GM21576 (cell line): Measurements from ENCODE around the gene SPRED2.

Experiments used
- ATAC-seq: cut with Tn5 transposase; IDR thresholded peaks from one replicate; pipeline ENCODE4 v1.9.1; 2021; ENCODE audit warnings: mild to moderate bottlenecking, moderate library complexity; ENCODE audit not compliant: unreplicated experiment

The SPRED2 gene, protein sequence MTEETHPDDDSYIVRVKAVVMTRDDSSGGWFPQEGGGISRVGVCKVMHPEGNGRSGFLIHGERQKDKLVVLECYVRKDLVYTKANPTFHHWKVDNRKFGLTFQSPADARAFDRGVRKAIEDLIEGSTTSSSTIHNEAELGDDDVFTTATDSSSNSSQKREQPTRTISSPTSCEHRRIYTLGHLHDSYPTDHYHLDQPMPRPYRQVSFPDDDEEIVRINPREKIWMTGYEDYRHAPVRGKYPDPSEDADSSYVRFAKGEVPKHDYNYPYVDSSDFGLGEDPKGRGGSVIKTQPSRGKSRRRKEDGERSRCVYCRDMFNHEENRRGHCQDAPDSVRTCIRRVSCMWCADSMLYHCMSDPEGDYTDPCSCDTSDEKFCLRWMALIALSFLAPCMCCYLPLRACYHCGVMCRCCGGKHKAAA

DNA sequence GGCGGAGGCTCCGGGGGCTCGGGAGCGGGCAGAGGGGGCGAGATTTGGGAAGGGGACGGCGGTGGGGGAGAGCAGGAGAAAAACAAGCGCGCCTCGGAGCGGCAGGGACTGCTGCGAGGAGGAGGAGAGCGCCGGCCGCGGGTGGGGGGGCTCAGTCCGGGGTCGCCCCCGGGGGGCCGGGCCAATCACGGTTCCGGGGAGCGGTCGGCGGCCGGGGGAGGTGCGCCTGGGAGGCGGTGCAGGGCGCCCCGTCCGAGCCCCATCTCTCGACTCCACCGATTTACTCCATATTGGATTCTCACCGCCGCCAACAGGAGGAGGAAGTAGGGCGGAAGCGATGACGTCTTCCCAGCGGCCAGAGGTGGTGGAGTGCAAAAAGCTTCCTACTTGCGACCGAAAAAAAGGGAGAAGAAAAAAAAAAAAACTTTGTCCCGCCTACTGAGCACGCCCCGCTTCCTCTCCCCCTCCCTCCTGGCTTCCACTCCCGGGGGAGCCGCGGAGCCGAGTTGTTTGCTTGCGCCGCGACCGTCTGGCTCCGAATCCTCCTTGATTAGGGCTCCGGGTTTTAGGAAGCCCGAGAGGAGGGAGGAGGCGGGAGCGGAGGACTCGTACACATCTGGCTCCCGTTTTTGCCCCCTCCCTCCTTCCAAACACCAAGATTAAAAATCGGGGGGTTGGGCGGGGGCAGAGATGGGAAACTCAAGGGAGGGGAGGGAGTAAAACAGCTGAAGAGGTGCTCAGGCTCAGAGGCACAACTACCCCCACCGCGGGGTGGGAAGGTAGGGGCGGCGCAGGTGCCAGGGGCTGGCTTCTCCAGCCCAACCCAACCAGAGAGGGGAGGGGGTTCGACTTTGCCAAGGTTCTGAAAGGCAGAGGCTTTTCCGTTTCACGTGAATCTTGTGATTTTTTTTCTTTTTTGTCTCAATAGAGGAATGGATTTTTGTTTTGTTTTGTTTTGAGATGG is at the start of gene SPRED2:
Gene SPRED2 (minus strand): TSS at position 373 of the 964 bp plus-strand sequence. CDS start 612 bp downstream, outside the sequence.
- ATAC-seq, result peak; percentile 30

DNA sequence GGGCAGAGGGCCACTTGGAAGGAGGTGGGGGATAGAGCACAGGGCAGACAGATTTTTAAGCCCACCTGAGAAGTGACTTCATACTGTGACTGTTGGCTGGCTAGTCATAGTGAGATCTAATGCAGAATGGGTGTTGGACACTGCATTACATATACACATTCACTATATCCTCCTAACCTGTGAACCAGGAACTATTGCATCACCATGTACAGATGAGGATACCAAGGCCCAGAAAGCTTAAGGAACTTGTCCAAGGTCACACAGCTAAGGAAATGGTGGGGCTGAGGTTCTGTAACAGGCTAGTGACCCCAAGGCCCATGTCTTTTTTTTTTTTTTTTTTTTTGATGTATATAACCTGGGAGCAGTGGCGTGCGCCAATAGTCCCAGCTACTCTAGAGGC is 49.6 kb upstream of the SPRED2 start:
- ATAC-seq, result no peak

DNA sequence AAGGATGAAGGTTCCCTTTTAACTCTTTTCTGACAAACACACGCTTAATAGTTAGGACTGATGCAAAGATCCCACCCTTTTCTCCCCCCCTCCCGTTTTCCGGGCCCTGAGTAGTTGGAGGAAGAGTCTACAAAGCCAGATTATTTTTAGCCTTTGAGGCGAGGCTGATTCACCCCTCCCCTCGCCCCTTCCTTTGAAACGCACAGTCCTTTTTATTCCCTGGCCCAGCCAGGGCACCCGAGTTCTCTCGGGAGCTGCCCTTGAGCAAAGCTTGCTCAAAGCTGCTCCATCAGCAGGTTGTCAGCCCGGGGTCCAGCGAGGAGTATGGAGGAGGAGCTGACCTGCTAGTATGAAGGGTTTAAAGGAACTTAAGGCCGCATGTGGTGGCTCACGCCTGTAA is 47.1 kb upstream of the SPRED2 start:
- ATAC-seq, result no peak

DNA sequence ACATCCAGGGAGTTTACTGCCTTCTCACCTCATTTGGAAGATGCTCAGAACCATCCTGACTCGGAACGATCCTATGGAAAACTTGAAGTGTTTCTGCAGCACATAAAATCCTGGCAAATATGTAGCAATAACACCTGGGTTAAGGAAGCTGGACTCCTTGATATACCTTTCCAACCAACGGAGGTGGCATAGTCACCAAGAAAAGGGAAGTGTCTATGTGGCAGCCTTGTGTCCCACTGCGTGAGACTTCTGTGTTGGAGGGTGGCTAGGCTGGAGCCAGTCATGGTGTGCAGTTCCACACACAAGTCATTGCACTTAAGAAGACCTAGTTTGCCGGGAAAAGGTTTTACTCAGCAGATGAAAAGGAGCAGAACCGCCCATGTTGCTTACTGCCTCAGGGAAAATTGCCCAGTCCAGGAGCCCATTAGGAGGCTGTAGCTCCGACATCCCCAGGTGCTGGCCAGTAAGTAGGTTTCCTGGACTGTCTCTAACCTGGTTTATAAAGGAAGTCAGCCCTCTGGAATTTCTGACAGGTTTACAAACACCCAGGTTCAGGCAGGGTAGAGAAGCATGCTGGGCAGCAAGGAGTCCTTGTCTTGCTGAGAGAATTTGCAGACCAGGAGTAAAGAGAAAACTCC is 46.2 kb upstream of the SPRED2 start:
- ATAC-seq, result no peak

DNA sequence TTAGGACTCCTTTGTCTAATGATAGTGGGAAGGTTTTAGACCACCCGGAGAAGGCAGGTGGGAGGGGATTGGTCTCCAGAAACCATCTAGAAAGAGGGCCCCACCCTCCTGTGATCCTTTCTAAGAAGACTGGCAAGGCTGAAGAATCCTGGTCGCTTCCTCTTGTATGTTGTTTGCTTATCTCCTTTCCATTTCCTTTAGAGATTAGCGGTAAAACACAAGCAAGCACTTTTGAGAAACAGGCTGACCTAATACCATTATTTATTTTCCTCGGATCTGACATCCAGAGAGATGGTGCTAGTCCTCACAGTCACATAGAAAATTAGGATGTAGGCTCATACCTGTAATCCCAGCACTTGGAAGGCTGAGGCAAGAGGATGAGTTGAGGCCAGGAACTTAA is 45.2 kb upstream of the SPRED2 start:
- no peak for ATAC-seq

DNA sequence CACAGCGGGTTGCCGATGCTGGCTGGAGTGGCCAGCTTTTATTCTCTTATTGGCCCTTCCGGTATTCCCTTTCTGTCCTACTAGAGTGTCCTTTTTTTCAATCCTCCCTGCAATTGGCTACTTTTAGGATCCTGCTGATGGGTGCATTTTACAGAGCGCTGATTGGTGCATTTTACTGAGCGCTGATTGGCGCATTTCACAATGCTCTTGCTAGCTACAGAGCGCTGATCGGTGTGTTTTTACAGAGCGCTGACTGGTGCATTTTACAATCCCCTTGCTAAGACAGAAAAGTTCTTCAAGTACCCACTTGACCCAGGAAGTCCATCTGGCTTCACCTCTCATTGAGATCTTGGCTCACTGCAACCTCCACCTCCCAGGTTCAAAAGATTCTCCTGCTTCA is 44.4 kb upstream of the SPRED2 start:
- ATAC-seq, result no peak

DNA sequence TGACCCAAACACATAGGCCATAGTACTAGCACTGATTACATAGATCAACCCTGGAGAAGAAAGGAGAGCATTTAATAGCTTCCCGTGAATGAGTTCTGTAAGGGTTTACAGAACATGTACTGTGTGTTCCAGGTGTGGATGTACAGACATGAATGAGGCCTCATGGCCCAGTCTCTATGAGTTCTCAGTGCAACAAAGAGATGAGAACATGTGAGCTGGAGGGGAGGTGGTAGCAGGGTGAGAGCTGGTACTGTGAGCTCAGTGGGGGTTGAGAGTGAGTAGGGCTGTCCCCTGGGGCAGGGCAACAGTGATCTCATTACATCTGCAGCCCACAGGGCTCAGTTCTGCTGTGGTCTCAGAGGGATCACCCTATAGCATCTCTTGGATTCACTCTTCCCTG is 42.6 kb upstream of the SPRED2 start:
- ATAC-seq, result no peak

DNA sequence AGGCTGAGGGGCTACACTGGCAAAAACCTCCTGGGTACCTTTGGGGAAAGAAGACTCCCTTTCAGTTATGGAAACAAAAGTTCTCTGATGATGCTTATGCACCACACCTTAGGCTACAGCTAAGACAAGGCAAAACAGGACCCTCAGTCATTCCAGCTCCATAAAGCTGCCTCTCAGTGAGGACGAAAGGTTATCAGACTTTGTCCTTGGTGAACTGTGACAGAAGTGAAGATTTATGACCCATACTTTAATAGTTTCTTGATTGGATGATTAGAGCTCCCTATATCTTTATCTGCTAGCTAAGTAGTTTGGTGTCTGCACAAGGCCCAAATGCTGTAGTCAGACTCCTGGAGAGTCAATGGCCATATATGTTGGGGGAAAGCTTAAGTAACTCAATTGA is 40.6 kb upstream of the SPRED2 start:
- ATAC-seq, result no peak

DNA sequence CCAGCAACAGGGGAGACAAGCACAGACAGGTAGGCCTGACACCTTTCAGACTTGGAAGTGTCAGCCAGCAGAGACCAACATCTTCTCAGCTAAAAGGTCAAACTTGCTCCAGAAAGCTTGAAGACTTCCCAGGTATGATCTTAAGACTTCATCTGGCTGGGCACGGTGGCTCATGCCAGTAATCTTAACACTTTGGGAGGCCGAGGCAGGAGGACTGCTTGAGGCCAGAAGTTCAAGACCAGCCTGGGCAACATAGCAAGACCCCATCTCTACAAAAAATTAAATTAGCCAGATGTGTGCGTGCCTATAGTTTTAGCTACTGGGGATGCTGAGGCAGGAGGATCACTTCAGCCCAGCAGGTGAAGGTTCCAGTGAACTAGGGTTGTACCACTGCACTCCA is 39.0 kb upstream of the SPRED2 start:
- no peak for ATAC-seq

DNA sequence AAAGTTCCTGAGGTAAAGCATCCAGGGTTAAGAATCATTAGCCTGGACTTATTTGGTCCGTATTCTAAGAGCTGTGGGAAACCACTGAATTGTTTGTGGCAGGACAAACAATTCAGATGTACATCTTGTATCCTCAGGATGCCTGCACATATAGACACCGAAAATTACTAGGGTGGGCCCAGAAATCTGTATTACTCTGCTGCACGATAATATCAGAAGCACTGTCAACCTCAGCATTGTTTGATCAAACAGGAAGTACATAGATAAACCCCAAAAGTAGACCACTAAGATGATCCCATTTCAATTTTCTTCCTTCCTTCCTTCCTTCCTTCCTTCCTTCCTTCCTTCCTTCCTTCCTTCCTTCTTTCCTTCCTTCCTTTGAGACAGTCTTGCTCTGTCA is 34.2 kb upstream of the SPRED2 start:
- no peak for ATAC-seq

DNA sequence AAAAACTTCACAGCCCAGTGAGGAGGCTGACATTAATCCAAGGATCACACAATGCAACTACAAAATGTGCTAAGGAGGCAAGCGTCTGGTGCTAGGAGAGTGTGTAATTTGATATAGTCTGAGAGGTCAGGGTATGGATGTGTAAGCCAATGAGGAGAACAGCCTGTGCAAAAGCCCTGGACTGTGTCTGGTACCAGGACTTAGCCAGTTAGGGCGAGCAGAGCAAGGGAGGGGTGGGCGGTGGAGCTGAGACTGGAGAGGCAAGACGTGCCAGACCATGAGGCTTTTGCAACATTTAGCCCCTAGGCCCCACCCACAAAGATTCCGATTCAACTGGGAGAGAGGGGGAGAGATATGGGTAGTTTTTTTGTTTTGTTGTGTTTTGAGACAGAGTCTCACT is 33.5 kb upstream of the SPRED2 start:
- ATAC-seq, result no peak

DNA sequence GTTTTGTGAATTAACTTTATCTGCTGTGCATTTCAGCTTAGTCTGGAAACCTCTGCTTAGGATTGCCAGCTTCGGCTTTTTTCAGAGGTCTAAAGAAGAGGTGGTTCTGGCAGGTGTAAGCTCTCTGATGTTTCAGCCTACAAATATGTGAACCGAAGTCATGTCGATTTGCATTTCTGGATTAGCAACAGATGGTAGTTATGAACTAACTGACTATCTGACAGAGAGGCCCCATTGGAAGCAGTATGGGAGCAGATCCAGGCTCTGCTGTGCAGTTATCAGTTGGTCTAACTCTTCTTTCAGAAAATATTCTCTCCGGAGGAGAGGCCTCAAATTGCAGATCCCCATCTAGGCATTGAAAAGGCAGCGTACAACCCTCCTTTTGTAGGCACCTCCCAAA is 32.7 kb upstream of the SPRED2 start:
- ATAC-seq, result no peak

DNA sequence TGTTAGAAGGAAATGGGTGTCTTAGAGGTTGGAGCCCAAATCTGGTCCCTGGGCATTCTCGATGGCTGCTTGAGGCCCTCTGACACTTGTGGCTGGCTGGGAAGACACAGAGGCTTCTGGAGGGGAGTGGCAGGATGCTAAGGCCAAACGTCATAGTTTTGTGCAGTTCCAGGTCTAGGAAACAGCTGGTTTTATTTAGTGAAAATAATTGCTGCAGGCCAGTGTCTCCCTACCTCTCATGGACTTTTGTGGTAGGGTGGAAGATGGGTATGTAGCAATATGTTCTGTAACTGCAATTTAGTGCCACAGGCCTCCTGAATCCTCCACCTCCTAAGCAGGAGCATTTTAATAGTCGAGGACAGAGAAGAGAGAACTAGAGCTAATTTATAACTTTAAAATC is 32.2 kb upstream of the SPRED2 start:
- no peak for ATAC-seq

DNA sequence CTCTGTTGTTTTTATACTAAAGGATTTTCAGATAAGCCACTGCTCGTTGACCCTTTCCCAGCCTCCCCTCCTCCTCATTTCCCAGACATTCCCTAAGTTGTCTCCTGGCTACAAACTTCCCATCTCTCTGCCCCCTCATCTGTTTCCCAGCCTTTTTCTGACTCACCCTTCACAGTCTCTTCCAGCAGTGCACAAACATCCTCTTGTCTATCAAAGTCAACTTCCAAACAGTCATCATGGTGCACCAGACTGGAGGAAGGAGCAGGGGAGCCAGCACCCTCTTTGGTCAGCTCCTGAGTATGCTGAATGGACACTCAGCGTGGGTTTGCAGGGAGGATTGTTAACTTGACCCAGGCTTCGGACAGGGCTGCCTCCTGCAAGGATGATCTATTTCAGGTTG is 26.6 kb upstream of the SPRED2 start:
- no peak for ATAC-seq

DNA sequence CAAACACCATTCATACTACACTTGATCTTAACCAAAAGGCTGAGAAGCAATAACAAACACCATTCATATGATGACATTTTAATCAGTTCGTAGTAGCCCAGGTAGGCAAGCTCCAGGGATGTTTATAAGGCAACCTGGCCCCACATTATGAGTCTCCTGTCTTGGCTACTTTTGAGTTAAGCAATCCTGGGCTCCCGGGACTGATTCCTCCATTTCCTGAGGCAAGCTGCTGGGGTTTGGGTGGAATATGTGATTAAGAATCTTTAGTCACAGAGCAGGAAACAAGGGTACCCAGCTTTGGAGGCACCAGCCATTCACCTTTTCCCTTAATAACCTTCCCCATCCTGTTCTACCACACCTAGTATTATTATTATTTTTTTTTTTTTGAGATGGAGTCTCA is 24.5 kb upstream of the SPRED2 start:
- ATAC-seq, result no peak

DNA sequence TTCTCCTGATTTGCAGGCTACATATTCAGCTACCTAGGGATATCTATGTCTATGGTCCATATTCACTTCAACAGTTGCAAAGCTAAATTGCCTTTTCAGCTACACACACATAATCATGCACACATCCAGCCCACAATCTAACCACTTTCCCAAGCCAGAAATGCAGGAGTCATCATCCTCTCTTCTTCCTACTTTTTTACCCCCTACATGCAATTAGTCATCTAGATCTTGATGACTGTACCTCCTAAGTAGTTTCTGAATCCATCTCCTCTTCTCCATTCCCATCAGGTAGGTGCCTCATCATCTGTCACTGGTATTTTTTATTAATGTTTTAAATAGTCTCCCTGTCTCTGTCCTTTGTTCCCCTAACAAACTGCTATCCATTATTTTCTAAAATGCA is 23.7 kb upstream of the SPRED2 start:
- ATAC-seq, result no peak

DNA sequence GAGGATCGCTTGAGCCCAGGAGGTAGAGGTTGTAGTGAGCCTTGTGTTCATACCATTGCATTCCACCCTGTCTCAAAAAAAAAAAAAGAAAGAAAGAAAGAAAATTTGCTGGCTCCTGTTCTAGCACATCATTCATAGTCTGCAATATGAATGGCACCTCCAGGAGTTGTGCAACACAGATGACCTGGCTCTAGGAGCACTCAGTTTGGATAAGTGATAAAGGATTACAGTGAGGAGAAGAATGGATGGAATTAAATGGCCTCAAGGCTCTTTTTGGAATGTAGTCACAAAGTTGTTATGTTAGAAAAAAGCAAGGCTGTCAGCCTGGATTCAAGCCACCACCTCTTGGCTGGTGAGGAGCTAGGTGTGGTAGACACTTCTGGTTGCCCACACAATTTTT is 21.5 kb upstream of the SPRED2 start:
- no peak for ATAC-seq

DNA sequence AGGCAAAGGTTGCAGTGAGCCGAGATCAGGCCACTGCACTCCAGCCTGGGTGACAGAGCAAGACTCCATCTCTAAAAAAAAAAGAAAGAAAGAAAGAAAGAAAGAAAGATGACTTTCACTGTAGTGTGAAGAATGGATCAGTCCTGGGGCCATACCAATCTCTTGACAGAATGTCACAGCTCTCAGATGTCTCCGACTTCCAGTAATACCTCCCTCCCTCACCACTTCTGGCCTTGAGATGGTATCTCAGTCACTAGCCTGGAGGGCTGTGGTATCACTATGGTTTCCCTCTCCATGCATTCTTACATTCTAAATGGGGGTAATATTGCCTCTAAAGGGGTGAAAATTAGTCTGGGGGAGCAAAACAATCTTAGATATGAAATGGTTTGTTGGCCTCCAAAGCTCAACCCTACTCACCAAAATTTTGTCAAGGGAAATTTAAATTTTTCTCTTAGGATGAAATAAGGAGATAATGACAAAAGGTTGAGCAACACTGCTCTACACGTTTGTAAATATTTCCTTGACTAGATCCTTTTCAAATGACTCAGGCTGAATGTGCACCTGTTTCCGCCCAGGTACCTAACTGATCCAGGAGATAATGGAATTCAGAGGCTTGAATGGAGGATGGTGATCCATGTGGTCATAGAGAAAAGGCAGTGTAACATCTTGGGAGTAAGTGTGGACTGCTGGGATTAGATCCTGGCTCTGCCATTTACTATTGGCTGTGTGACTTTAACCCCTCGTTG is 19.9 kb upstream of the SPRED2 start:
- ATAC-seq, result no peak

DNA sequence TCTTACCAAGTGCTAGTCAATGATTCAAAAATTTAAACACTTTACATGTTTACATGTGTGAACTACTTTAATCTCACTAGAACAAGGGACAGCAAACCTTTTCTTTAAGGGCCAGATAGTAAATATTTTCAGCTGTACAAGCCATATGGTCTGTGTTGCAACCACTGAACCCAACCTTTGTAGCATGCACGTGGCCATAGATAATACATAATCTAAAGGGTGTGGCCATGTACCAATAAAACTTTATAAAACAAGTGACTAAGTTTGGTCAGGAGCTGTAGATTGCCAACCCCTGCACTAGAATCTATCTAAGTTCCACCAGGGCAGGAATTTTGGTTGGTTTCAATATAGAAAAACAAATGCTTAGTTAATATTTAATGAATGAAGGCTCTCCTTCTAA is 18.4 kb upstream of the SPRED2 start:
- ATAC-seq, result no peak

DNA sequence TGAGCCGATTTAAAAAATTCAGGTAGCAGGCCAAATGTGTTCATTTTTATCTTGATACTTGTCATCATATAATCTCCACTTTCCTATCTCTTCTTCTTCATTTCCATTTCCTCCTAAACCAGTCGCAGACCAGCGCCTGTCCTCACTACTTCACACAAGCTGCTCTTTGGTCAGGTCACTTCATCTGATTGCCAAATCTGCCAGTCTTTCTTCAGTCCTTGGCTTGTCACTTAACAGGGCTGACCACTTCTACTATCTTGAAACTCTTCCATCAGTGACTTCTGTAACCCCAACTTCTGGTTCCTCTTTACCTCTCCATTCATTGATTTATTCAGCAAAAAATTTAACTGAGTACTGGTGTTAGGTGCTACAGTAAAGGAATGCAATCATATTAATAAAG is 18.0 kb upstream of the SPRED2 start:
- no peak for ATAC-seq
